ENCODE results near the gene CRB1. TPM values are rescaled to one million over a fixed set of nuclear protein-coding genes. Genes with fewer than 3 reads are reported as not detected.

CRB1 gene
- total RNA-seq, 1 experiment from 2014 or later = not detected

DNA sequence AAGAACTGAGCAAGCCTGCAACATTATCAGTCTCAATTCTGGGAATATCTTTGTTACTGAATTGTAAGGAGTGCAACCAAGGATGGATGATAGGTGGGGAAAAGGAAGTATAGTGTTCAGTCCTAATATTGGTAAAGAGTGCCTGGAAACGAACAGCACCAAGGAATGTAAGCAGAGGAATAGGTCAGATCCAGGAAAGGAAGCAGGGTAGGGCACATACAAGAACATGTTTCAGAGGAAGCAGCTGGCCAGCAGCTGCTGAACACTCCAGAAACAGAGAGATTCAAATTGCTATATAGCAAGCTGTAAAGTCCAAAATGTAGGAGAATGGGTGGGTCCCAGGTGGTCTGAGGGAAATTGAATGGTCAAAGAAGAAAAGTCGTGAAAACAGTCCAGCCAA lies 37.9 kb downstream of the CRB1 start:
- Mint-ChIP-seq H3K4me3 (no peak overlapping the region), H3K4me1 (peaks cover 0 to 11% of the 10 kb centered on the region in 2 experiments; a peak in 3 of 4 replicates), H3K27me3 (ENCODE audit: low read depth) (no peaks in the 10 kb centered on the region; the same call in 1 of the 2 replicates), H3K9me3 (no peaks in the 10 kb centered on the region), H3K27ac (no peak overlapping the region), H3K36me3 (ENCODE audit: insufficient read depth in 1 of 3, low read depth in 3 of 3) (no peaks in the 10 kb centered on the region)
- Histone ChIP-seq H3K23ac (ENCODE audit: insufficient read length, low read depth, low read length) (no peak overlapping the region), H3K9me3 (ENCODE audit: control insufficient read depth, low read depth, low read length) (no peaks in the 10 kb centered on the region), H3K79me2 (ENCODE audit: insufficient read depth, low read length) (no peaks in the 10 kb centered on the region), H2BK15ac (ENCODE audit: low read depth, low read length) (no peak overlapping the region), H3K4me1 (ENCODE audit: insufficient read depth, low read length) (no peaks in the 10 kb centered on the region), H3K23me2 (ENCODE audit: insufficient read length, low read depth, low read length, poor library complexity, severe bottlenecking) (no peaks in the 10 kb centered on the region), H2AK5ac (ENCODE audit: insufficient read length, low read length) (no peak overlapping the region), H3T11ph (ENCODE audit: low read length) (no peak overlapping the region), H2AFZ (ENCODE audit: low read length) (no peak overlapping the region), H3K4me2 (ENCODE audit: insufficient read depth, insufficient read length, low read length) (no peak overlapping the region), H4K91ac (ENCODE audit: insufficient read length, low read depth, low read length) (no peak overlapping the region), H2BK120ac (ENCODE audit: low read depth, low read length, poor library complexity, severe bottlenecking) (no peak overlapping the region), H3K79me1 (ENCODE audit: insufficient read depth, low read depth, low read length, poor library complexity, severe bottlenecking) (no peaks in the 10 kb centered on the region), H3K56ac (ENCODE audit: insufficient read length, low read depth, low read length) (no peak overlapping the region), H3K4ac (ENCODE audit: low read depth, low read length) (no peak overlapping the region), H2BK12ac (ENCODE audit: insufficient read length, low read depth, low read length) (no peak overlapping the region), H3K9ac (ENCODE audit: extremely low read depth, insufficient read length, low read length) (no peak overlapping the region), H2BK20ac (ENCODE audit: low read depth, low read length, poor library complexity, severe bottlenecking) (no peak overlapping the region), H2BK5ac (ENCODE audit: insufficient read length, low read length) (no peak overlapping the region), H3K27me3 (ENCODE audit: insufficient read depth, low read length) (no peaks in the 10 kb centered on the region), H4K20me1 (ENCODE audit: control insufficient read depth, insufficient read depth, insufficient read length) (no peaks in the 10 kb centered on the region), H3K18ac (ENCODE audit: insufficient read length, low read depth, low read length) (no peak overlapping the region), H3K14ac (ENCODE audit: insufficient read depth, low read length) (no peak overlapping the region), H4K5ac (ENCODE audit: insufficient read length, low read depth, low read length) (no peak overlapping the region), H4K8ac (replicated peaks; ENCODE audit: insufficient read length, low read depth, low read length) (no peak overlapping the region), H3K27ac (ENCODE audit: insufficient read length, low read depth, low read length) (no peak overlapping the region)
- TF ChIP-seq, protein P1, sequence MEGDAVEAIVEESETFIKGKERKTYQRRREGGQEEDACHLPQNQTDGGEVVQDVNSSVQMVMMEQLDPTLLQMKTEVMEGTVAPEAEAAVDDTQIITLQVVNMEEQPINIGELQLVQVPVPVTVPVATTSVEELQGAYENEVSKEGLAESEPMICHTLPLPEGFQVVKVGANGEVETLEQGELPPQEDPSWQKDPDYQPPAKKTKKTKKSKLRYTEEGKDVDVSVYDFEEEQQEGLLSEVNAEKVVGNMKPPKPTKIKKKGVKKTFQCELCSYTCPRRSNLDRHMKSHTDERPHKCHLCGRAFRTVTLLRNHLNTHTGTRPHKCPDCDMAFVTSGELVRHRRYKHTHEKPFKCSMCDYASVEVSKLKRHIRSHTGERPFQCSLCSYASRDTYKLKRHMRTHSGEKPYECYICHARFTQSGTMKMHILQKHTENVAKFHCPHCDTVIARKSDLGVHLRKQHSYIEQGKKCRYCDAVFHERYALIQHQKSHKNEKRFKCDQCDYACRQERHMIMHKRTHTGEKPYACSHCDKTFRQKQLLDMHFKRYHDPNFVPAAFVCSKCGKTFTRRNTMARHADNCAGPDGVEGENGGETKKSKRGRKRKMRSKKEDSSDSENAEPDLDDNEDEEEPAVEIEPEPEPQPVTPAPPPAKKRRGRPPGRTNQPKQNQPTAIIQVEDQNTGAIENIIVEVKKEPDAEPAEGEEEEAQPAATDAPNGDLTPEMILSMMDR (conservative IDR thresholded peaks at IDR 0.05) = no peak
- no CpG with 5 or more reads among the region's 2 CpGs for whole genome bisulfite sequencing (ENCODE audit: extremely low coverage, insufficient read length, low lambda C conversion rate)
- no peak for DNase-seq
